Lung microvascular endothelial cell (primary cell): ENCODE data around the gene CFAP69. TPM values are rescaled to one million over a fixed set of nuclear protein-coding genes. Genes with fewer than 3 reads are reported as not detected.
"Not testable (repeated sequence)": the region's sequence is repeated elsewhere in the genome, so short reads cannot be mapped to it uniquely, and the experiment has no call there.

Source experiments
- DNase-seq, 2 donors: peaks; one replicate each; pipeline versions ENCODE4 v3.0.0 to v3.0.0-alpha.2; 2010; ENCODE audit warnings: low read depth in 2 of 2
- total RNA-seq: library from RNA; depleted of rRNA; stranded (reverse); fragments of >200 nt; gene quantifications from 2 replicates; pipeline ENCODE4 v1.2.1, GENCODE V29; 2014

Gene CFAP69
- total RNA-seq, 1 donor from 2014 or later = 0.40 TPM

- DNase-seq = peak in 1 of 2 donors; percentile 1
These were observed 26.8 kb downstream of the CFAP69 start for GRCh38 chr7:90271753-90272152.

DNA sequence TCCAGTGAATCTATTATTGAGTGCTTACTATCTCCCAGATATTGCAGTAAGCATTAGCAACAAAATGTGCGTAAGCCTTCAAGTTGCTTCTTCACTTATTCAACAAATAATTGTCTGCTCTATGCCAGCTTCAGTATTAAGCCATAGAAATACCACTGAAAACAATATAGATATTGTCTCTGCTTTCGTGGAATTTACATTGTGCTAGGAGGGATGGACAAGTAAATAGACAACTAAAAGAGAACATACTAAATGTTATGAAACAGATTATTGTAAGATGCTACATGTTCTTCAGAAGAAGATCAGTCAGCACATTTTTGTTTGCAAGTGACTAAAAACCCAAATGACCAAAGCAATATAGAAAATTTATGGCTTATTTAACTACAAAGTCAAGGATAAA is 27.3 kb downstream of the CFAP69 start:
- DNase-seq = no peak

DNA sequence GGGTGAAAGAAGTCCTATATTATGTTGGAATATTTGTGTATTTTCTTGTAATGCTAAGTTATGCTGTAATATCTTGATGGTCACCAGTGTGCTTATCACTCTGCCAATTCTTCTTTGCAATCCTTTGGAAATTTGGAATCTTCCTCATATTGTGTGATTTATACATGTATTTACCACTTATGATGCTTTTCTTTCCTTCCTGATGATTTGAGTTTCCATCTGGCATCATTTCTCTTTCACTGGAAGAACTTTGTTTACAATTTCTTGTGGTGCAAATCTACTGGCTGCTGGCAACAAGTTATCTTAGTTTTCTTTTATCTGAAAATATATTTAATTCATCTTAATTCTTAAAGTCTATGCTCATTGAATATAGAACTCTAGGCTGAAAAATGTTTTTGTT is 29.2 kb downstream of the CFAP69 start:
- no peak for DNase-seq

GRCh38 chr7:90276033-90276728 is 31.2 kb downstream of the CFAP69 start:
- DNase-seq = no peak

- DNase-seq = no peak
These were observed 43.2 kb downstream of the CFAP69 start for GRCh38 chr7:90288154-90288553.

GRCh38 chr7:90290244-90291113 is 45.5 kb downstream of the CFAP69 start:
- DNase-seq = no peak

DNA sequence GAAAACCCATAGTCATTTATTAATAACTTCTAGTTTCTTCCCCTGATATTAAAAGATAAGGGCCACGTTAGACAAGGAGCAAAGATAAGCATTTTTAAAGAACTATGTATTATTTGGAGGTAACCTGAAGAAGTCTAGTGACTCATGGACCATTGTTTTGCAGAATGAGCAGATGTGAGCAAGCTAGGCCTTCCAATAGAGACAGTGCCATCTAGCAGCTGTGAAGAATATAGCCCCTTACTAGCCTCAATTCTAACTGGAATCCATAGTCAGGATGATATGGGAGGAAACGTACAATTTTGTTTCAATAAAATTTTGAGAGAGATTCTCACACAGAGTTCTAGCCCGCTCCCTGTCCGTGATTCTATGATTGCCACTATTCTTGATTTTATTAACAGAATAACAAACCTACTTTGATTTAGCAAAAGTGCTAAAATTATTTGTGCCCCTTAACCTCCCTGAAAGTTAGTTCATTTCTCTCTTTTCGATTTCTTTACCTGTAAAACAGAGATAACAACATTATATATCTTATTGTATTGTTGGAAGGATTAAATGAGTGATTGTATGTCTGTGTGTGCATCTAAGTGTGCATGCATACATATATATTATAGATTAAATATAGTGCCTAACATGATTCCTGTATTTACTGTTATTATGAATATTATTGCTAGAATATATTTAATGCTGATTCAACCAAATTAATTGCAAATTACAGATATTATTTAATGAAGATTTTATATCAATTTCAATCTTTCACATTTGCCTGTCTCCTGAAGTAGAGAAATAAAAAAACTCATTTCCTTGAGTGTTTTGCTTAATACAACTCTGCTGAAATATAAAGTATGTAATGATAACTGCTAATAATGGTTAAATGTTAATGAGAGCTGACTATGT is 53.4 kb downstream of the CFAP69 start:
- peak; percentile 74 to 80 for DNase-seq

GRCh38 chr7:90303241-90303640 is 58.3 kb downstream of the CFAP69 start:
- DNase-seq = no peak

DNA sequence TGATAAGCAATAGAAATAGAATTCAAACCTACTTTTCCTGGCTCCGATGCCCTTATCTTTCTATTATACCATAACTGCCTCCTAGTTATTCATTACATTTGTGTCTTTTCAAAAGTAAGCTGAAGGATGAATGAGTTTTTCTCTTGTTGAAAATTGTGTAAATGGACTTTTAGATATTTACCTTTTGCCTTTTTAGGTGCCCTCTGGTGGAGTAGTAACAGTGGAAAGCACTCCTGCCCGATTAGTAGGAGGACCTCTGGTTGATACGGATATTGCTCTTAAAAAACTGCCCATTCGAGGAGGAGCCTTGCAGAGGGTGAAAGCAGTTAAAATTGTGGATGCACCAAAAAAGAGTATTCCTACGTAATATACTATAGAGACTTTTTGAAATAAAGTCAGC is 64.9 kb downstream of the CFAP69 start:
- no peak for DNase-seq

GRCh38 chr7:90311175-90311574 is 66.2 kb downstream of the CFAP69 start:
- no peak for DNase-seq

- peak; percentile 39 to 62 for DNase-seq
These were observed 67.8 kb downstream of the CFAP69 start for GRCh38 chr7:90312745-90313144.

DNA sequence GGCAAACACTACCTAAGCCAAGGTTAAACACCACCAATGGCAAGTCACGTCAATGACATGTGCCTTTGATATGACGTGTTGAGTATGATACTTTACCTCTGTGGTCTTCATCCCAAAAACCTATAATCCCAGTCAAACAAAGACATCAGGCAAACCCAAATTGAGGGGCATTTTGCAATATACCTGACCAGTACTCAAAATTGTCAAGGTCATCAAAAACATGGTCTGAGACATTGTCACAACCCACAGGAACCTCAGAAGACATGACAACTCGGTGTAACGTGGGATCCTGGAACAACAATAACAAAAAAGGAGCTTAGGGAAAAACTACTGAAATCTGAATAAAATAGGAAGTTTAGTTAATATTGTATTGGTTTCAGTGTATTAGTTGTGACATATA is 68.9 kb downstream of the CFAP69 start:
- no peak for DNase-seq

- DNase-seq = no peak
These were observed 75.0 kb downstream of the CFAP69 start for GRCh38 chr7:90320014-90320413.

GRCh38 chr7:90320418-90320800 is 75.4 kb downstream of the CFAP69 start:
- no peak for DNase-seq

DNA sequence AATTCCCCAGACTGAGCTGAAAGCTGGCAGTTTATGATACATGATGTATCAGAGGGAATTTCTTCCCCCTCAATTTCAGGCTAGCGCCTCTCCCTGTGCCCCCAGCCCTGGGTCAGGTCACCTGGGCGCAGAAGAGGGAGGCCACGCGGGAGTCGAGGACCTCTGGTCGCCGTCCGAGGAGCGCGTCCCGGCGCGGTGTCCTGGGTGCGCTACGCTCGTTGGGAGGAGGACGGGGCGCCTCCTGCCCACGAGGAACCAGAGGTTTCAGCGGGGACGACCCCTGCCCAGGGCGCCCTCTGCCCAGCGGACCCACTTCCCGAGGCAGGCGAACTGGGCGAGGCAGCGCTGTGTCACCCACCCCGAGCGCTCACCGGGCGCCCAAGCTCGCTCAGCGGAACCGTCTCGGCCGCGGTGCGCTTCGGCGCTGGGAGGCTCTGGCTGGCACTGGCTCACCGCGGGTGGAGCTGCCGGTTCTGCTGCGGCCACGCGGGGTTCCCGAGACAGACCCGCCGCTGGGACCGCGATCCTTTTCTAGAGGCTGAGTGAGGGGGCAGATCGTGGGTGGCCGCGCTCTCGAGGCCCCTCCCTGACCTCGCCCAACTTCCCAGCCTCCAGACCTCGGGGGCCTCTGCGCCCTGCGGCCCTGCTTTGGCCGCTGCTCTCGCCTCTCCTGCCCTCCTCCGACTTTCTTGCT is 76.0 kb downstream of the CFAP69 start, which contains the start of gene FAM237B:
Gene FAM237B, minus strand, starts transcription at position 504 of the 694 bp plus-strand sequence. CDS start 1,556 bp downstream, outside the sequence.
- peak; percentile 19 to 20 for DNase-seq

- no peak for DNase-seq
These were observed 77.9 kb downstream of the CFAP69 start for GRCh38 chr7:90322837-90323236.

DNA sequence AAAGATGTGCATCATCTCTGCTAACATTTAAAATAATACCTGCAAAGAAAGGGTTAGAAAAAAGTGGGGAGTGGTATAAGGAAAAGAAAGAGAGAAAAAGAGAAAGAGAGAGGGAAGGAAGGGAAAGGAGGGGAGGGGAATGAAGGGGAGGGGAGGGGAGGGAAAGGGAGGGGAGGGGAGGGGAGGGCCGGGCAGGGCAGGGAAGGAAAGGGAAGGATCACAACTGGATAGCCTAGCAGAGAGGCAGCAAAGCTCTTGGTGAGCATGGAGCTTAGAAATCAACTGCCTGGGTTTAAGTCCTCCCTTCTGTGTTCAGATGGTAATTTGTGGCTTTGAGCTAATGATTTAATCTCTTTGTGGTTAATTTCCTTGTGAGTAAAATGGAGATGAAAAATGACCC is 81.5 kb downstream of the CFAP69 start:
- DNase-seq = no peak

DNA sequence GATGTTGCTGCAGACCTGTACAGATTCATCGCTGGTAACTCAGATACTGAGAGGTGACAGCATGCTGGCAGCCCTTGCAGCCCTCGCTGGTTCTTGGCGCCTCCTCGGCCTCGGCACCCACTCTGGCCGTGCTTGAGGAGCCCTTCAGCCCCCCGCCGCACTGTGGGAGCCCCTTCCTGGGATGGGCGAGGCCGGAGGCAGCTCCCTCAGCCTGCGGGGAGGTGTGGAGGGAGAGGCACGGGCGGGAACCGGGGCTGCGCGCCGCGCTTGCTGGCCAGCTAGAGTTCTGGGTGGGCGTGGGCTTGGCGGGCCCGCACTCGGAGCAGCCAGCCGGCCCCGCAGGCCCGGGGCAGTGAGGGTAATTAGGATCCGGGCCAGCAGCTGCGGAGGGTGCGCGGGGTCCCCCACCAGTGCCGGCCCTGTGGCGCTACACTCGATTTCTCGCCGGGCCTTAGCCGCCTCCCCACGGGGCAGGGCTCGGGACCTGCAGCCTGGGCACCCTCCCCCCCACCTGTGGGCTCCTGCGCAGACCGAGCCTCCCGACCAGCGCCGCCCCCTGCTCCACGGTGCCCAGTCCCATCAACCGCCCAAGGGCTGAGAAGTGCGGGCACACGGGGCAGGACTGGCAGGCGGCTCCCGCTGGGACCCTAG is 89.3 kb downstream of the CFAP69 start:
- DNase-seq = no peak

GRCh38 chr7:90334926-90335325 is 90.0 kb downstream of the CFAP69 start:
- DNase-seq = not testable (repeated sequence)

- no peak for DNase-seq
These were observed 92.1 kb downstream of the CFAP69 start for GRCh38 chr7:90337106-90337505.

DNA sequence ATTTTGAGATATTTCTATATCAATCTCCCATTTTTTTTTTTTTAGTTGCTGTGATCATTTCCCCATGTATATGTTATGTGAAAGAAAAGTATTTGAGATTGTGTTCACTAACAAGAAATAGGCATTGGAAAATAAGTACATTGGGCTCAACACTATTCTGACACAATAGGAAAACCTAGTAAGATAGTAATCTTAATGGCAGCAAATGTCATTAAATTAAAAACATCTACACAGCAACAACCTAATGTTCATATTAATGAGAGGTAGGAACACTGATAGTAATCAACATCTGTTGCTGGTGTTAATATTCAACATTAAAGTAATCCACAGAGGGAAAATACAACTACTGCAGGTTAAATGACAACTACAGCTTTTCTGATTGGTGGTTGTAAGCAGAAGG is 100.0 kb downstream of the CFAP69 start:
- DNase-seq = no peak
